Stimulated activated CD4-positive, alpha-beta T cell treated with anti-CD3 and anti-CD28 coated beads, Interleukin-15, amount 100 ng/mL, for 48 hours (primary cell): ENCODE results near the gene FBXL14.

Source experiments
- DNase-seq, 2 donors: peaks; one replicate each; pipeline ENCODE4 v3.0.0-alpha.2; 2020; ENCODE audit warnings: low read depth in 2 of 2

The FBXL14 gene

GRCh38 chr12:1533602-1534304, 60.6 kb downstream of the FBXL14 start:
- DNase-seq = peak; percentile 36 to 45

GRCh38 chr12:1533205-1533601, 61.2 kb downstream of the FBXL14 start:
- DNase-seq = no peak

GRCh38 chr12:1532375-1533165, 61.8 kb downstream of the FBXL14 start:
- DNase-seq = no peak

- no peak for DNase-seq
Observed at GRCh38 chr12:1531654-1532374, 62.6 kb downstream of the FBXL14 start.

GRCh38 chr12:1531153-1531653, 63.2 kb downstream of the FBXL14 start:
- no peak for DNase-seq

- DNase-seq = no peak
Observed at GRCh38 chr12:1530592-1531152, 63.7 kb downstream of the FBXL14 start.

- no peak for DNase-seq
Observed at GRCh38 chr12:1529862-1530591, 64.4 kb downstream of the FBXL14 start.

GRCh38 chr12:1529228-1529861, 65.0 kb downstream of the FBXL14 start:
- no peak for DNase-seq

- no peak for DNase-seq
Observed at GRCh38 chr12:1528791-1529190, 65.6 kb downstream of the FBXL14 start.

GRCh38 chr12:1527789-1528188, 66.6 kb downstream of the FBXL14 start:
- no peak for DNase-seq

- DNase-seq = no peak
Observed at GRCh38 chr12:1525858-1526257, 68.5 kb downstream of the FBXL14 start.

- DNase-seq = no peak
Observed at GRCh38 chr12:1523558-1524050, 70.8 kb downstream of the FBXL14 start.

- no peak for DNase-seq
Observed at GRCh38 chr12:1523046-1523445, 71.3 kb downstream of the FBXL14 start.

GRCh38 chr12:1519642-1520041, 74.7 kb downstream of the FBXL14 start:
- no peak for DNase-seq

GRCh38 chr12:1518591-1519516, 75.5 kb downstream of the FBXL14 start:
- no peak for DNase-seq

GRCh38 chr12:1517734-1518525, 76.5 kb downstream of the FBXL14 start:
- no peak for DNase-seq

GRCh38 chr12:1517007-1517406, 77.4 kb downstream of the FBXL14 start:
- DNase-seq = no peak
